ENCODE data around the gene HSD11B2.

HSD11B2 gene

GRCh38 chr16:67435758-67436164 is 4.8 kb downstream of the HSD11B2 start:
- Histone ChIP-seq H3K27ac (ENCODE audit: low read length) (no peak overlapping the region), H2AFZ (ENCODE audit: low read depth, low read length) (no peak overlapping the region), H3K4me3 (ENCODE audit: low read depth in 1 of 2, low read length in 2 of 2) (no peak overlapping the region), H3K9ac (ENCODE audit: low read depth, low read length) (no peak overlapping the region), H3K79me2 (ENCODE audit: insufficient read depth, low read length) (no peaks in the 10 kb centered on the region), H4K20me1 (ENCODE audit: insufficient read depth, low read length) (peaks cover 12% of the 10 kb centered on the region; the same call in 1 of the 2 replicates), H3K27me3 (ENCODE audit: insufficient read depth, low read length, poor library complexity) (no peaks in the 10 kb centered on the region), H3K4me1 (ENCODE audit: insufficient read depth, low read length) (no peaks in the 10 kb centered on the region), H3K36me3 (ENCODE audit: insufficient read depth, low read length) (peaks cover 24% of the 10 kb centered on the region), H3K4me2 (ENCODE audit: insufficient read depth, low read length) (no peak overlapping the region), H3K9me3 (ENCODE audit: insufficient read depth, low read length, severe bottlenecking) (no peaks in the 10 kb centered on the region)
- DNase-seq (no peak), ATAC-seq (ENCODE audit: insufficient read depth, low read depth) (no peak)
- no peak for TF ChIP-seq EZH2 (IDR thresholded peaks at IDR 0.05; ENCODE audit: borderline replicate concordance, low read depth, low read length, severe bottlenecking)
- TF ChIP-seq, protein P1, sequence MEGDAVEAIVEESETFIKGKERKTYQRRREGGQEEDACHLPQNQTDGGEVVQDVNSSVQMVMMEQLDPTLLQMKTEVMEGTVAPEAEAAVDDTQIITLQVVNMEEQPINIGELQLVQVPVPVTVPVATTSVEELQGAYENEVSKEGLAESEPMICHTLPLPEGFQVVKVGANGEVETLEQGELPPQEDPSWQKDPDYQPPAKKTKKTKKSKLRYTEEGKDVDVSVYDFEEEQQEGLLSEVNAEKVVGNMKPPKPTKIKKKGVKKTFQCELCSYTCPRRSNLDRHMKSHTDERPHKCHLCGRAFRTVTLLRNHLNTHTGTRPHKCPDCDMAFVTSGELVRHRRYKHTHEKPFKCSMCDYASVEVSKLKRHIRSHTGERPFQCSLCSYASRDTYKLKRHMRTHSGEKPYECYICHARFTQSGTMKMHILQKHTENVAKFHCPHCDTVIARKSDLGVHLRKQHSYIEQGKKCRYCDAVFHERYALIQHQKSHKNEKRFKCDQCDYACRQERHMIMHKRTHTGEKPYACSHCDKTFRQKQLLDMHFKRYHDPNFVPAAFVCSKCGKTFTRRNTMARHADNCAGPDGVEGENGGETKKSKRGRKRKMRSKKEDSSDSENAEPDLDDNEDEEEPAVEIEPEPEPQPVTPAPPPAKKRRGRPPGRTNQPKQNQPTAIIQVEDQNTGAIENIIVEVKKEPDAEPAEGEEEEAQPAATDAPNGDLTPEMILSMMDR (IDR thresholded peaks at IDR 0.05; ENCODE audit: borderline replicate concordance, extremely low read depth, low read length, poor library complexity, severe bottlenecking) = no peak

GRCh38 chr16:67436640-67437193 is 5.8 kb downstream of the HSD11B2 start:
- Histone ChIP-seq H3K9ac (ENCODE audit: low read depth, low read length) (no peak overlapping the region), H3K4me1 (ENCODE audit: insufficient read depth, low read length) (no peaks in the 10 kb centered on the region), H3K9me3 (ENCODE audit: insufficient read depth, low read length, severe bottlenecking) (no peaks in the 10 kb centered on the region), H3K27ac (ENCODE audit: low read length) (no peak overlapping the region), H2AFZ (ENCODE audit: low read depth, low read length) (no peak overlapping the region), H3K4me3 (ENCODE audit: low read depth in 1 of 2, low read length in 2 of 2) (no peak overlapping the region), H3K27me3 (ENCODE audit: insufficient read depth, low read length, poor library complexity) (no peaks in the 10 kb centered on the region), H3K4me2 (ENCODE audit: insufficient read depth, low read length) (no peak overlapping the region), H3K36me3 (ENCODE audit: insufficient read depth, low read length) (peaks cover 24% of the 10 kb centered on the region), H3K79me2 (ENCODE audit: insufficient read depth, low read length) (no peaks in the 10 kb centered on the region), H4K20me1 (ENCODE audit: insufficient read depth, low read length) (peaks cover 13% of the 10 kb centered on the region; the same call in 1 of the 2 replicates)
- DNase-seq (no peak), ATAC-seq (ENCODE audit: insufficient read depth, low read depth) (no peak)
- no peak for TF ChIP-seq EZH2 (IDR thresholded peaks at IDR 0.05; ENCODE audit: borderline replicate concordance, low read depth, low read length, severe bottlenecking)
- TF ChIP-seq, protein P1 (IDR thresholded peaks at IDR 0.05; ENCODE audit: borderline replicate concordance, extremely low read depth, low read length, poor library complexity, severe bottlenecking) = no peak

DNA sequence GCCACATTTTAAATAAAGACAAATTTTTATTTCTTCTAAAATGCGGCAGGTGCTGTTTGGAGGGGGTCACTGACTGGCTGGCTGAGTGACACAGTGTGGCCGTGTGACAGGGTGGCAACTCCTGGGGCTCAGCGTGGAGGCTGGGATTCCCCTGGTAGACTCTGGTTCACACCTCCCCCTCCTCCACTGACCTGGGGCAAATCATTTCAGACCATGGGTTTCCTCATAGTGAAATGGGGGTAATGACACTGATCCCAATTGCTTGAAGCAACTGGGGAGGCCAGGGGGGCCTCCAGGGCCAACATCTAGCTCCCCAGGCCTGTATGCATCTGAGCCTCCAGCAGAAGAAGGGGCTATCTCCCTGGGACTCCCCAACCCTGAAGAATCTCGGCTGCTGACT is 6.6 kb downstream of the HSD11B2 start:
- ATAC-seq (ENCODE audit: insufficient read depth, low read depth) = no peak
- TF ChIP-seq, protein P1 (IDR thresholded peaks at IDR 0.05; ENCODE audit: borderline replicate concordance, extremely low read depth, low read length, poor library complexity, severe bottlenecking) = no peak
- TF ChIP-seq EZH2 (IDR thresholded peaks at IDR 0.05; ENCODE audit: borderline replicate concordance, low read depth, low read length, severe bottlenecking) = no peak
- peaks cover 26% of the 10 kb centered on the region for H3K36me3 ChIP-seq (ENCODE audit: insufficient read depth, low read length)

More for the DNA sequence above, 6.6 kb downstream of the HSD11B2 start:
- H3K4me2 ChIP-seq (ENCODE audit: insufficient read depth, low read length) = no peak overlapping the region
- no peak for DNase-seq
- H3K4me3 ChIP-seq (ENCODE audit: low read depth in 1 of 2, low read length in 2 of 2) = no peak overlapping the region
- H3K9me3 ChIP-seq (ENCODE audit: insufficient read depth, low read length, severe bottlenecking) = no peaks in the 10 kb centered on the region
- peaks cover 17% of the 10 kb centered on the region; the same call in 1 of the 2 replicates for H4K20me1 ChIP-seq (ENCODE audit: insufficient read depth, low read length)
- no peak overlapping the region for H3K27ac ChIP-seq (ENCODE audit: low read length)
- H3K79me2 ChIP-seq (ENCODE audit: insufficient read depth, low read length) = no peaks in the 10 kb centered on the region
- no peak overlapping the region for H2AFZ ChIP-seq (ENCODE audit: low read depth, low read length)
- H3K4me1 ChIP-seq (ENCODE audit: insufficient read depth, low read length) = no peaks in the 10 kb centered on the region
- H3K27me3 ChIP-seq (ENCODE audit: insufficient read depth, low read length, poor library complexity) = no peaks in the 10 kb centered on the region
- no peak overlapping the region for H3K9ac ChIP-seq (ENCODE audit: low read depth, low read length)

Data from DND-41 (cell line).